HepG2 (cell line): ENCODE measurements around the gene KRT84. TPM values are rescaled to one million over a fixed set of nuclear protein-coding genes. Genes with fewer than 3 reads are reported as not detected.

ENCODE experiments used
- ATAC-seq: fragments of 200-7000 bp; cut with Tn5 transposase; 3 replicates; pipeline ENCODE4 v1.9.1; 2020; ENCODE audit warnings: mild to moderate bottlenecking, moderate library complexity
- BruUV-seq: library from RNA; stranded (reverse); fragments of 400-500 nt; replicated peaks from 2 replicates; lab custom pipeline; 2021; lab: Mats Ljungman, UMichigan
- CTCF ChIA-PET: fragments of 300-600 bp; formaldehyde crosslinking; extraction: SDS; loops from one replicate; lab custom pipeline; 2021; ENCODE audit warnings: low total read pairs, inconsistent platforms, low intra/inter-chr PET ratio; lab: Yijun Ruan, JAX
- POLR2A ChIA-PET: fragments of 350-600 bp; sonication (Branson Sonifier 250); formaldehyde crosslinking; loops from one replicate; lab custom pipeline; 2020; ENCODE audit warnings: antibody characterized with exemption, inconsistent platforms; lab: Yijun Ruan, JAX
- DNase-seq: peaks from one replicate; pipeline ENCODE4 v3.0.0-alpha.2; 2015; ENCODE audit warnings: low spot score
- FAIRE-seq: peaks from 3 replicates; lab custom pipeline; 2011; peaks lifted over from hg19 to GRCh38; lab: Jason Lieb, UNC
- H2AFZ ChIP-seq: one replicate; pipeline ENCODE4 v1.6.1; 2011; ENCODE audit warnings: low read length, inconsistent platforms
- H3K27ac ChIP-seq: fragments of 300-600 bp; 3 replicates; pipeline ENCODE4 v1.8.0; 2011; ENCODE audit warnings: mixed run types, mild to moderate bottlenecking, mixed read lengths, low read length, inconsistent platforms; ENCODE audit not compliant: insufficient read depth; ENCODE audit errors: extremely low read length
- H3K27me3 ChIP-seq, 2 experiments: fragments of 200-600 bp in 1 of 2; 2 replicates in 1 of 2; 3 replicates in 1 of 2; pipeline versions ENCODE4 v1.6.0 to v1.8.0; 2011; ENCODE audit warnings: low read length in 2 of 2, mild to moderate bottlenecking in 2 of 2, moderate library complexity in 2 of 2, inconsistent platforms in 1 of 2; ENCODE audit not compliant: insufficient read depth in 2 of 2, control insufficient read depth in 1 of 2
- H3K36me3 ChIP-seq, 2 experiments: fragments of 200-600 bp in 1 of 2; replicated peaks in 1 of 2; 2 replicates in 1 of 2; 3 replicates in 1 of 2; pipeline versions ENCODE4 v1.5.1 to v1.8.0; 2011; ENCODE audit warnings: low read length in 2 of 2, inconsistent platforms in 1 of 2; ENCODE audit not compliant: insufficient read depth in 2 of 2, control insufficient read depth in 1 of 2
- H3K4me1 ChIP-seq: 2 replicates; pipeline ENCODE4 v1.5.1; 2012; ENCODE audit warnings: low read length, inconsistent platforms; ENCODE audit not compliant: insufficient read depth
- H3K4me2 ChIP-seq: 2 replicates; pipeline ENCODE4 v1.6.0; 2011; ENCODE audit warnings: low read depth, low read length, inconsistent platforms
- H3K4me3 ChIP-seq, 3 experiments: fragments of 200-600 bp in 1 of 3; sonication (generic), shearing (Covaris generic) in 1 of 3; replicated peaks in 1 of 3; 2 replicates each; pipeline ENCODE4 v1.5.1; 2011 to 2016; ENCODE audit warnings: low read length in 3 of 3, inconsistent platforms in 2 of 3, low read depth in 2 of 3, mild to moderate bottlenecking in 2 of 3, control low read depth in 1 of 3, mixed read lengths in 1 of 3; ENCODE audit not compliant: insufficient read depth in 1 of 3
- H3K79me2 ChIP-seq: one replicate; pipeline ENCODE4 v1.6.1; 2011; ENCODE audit warnings: low read length, inconsistent platforms; ENCODE audit not compliant: insufficient read depth
- H3K9ac ChIP-seq: 2 replicates; pipeline ENCODE4 v1.6.0; 2011; ENCODE audit warnings: mild to moderate bottlenecking, low read depth, low read length, inconsistent platforms; ENCODE audit not compliant: insufficient read depth
- H3K9me3 ChIP-seq: 2 replicates; pipeline ENCODE4 v1.5.1; 2012; ENCODE audit warnings: mild to moderate bottlenecking, low read length
- H4K20me1 ChIP-seq: 2 replicates; pipeline ENCODE4 v1.6.0; 2011; ENCODE audit warnings: inconsistent platforms, mild to moderate bottlenecking, low read length, moderate library complexity; ENCODE audit not compliant: insufficient read depth
- ARNTL ChIP-seq: sonication (generic); formaldehyde crosslinking; IDR thresholded peaks from 2 replicates; pipeline ENCODE4 v1.4.0; 2020; ENCODE audit warnings: mild to moderate bottlenecking, missing genetic modification reagents
- CCAR2 ChIP-seq: fragments of 200-400 bp; formaldehyde crosslinking; optimal IDR thresholded peaks from 2 replicates; pipeline ENCODE3; 2018; ENCODE audit warnings: low read depth, mild to moderate bottlenecking, low read length, moderate library complexity
- CTCF ChIP-seq: sonication (generic); formaldehyde crosslinking; IDR thresholded peaks from 2 replicates; pipeline ENCODE4 v1.5.0; 2020; ENCODE audit warnings: mild to moderate bottlenecking, missing genetic modification reagents, moderate library complexity
- EHMT2 ChIP-seq: fragments of 200-600 bp; sonication (generic); IDR thresholded peaks from 2 replicates; pipeline ENCODE4 v1.7.0; 2017; ENCODE audit warnings: antibody characterized with exemption, low read depth, low read length, borderline replicate concordance
- LCORL ChIP-seq, 2 experiments: fragments of 450-650 bp in 1 of 2; sonication (generic) in 1 of 2; formaldehyde crosslinking in 1 of 2; IDR thresholded peaks; 2 replicates each; pipeline versions ENCODE4 v1.5.0 to v1.6.1; 2017 to 2020; ENCODE audit warnings: antibody characterized with exemption in 1 of 2, missing genetic modification reagents in 1 of 2
- MED13 ChIP-seq: sonication (generic); formaldehyde crosslinking; IDR thresholded peaks from 2 replicates; pipeline ENCODE4 v1.5.0; 2020; ENCODE audit warnings: missing genetic modification reagents
- MXI1 ChIP-seq: IDR thresholded peaks from 3 replicates; pipeline ENCODE4 v1.6.1; 2012; ENCODE audit warnings: low read depth, low read length, inconsistent platforms, borderline replicate concordance
- RAD51 ChIP-seq: fragments of 450-650 bp; IDR thresholded peaks from 2 replicates; pipeline ENCODE4 v1.6.1; 2016; ENCODE audit warnings: borderline replicate concordance
- SAP130 ChIP-seq: IDR thresholded peaks from 2 replicates; pipeline ENCODE4 v1.6.1; 2016; ENCODE audit warnings: low read depth
- SIX1 ChIP-seq: sonication (generic); formaldehyde crosslinking; IDR thresholded peaks from 2 replicates; pipeline ENCODE4 v1.4.0; 2020; ENCODE audit warnings: missing genetic modification reagents, borderline replicate concordance
- SMYD3 ChIP-seq: sonication (generic); formaldehyde crosslinking; IDR thresholded peaks from 2 replicates; pipeline ENCODE4 v1.8.1; 2023; ENCODE audit warnings: mild to moderate bottlenecking, missing genetic modification reagents
- SP2 ChIP-seq: sonication (generic); formaldehyde crosslinking; IDR thresholded peaks from 2 replicates; pipeline ENCODE4 v1.5.1; 2020; ENCODE audit warnings: mild to moderate bottlenecking, missing genetic modification reagents
- YEATS4 ChIP-seq: sonication (generic); formaldehyde crosslinking; IDR thresholded peaks from 2 replicates; pipeline ENCODE4 v1.4.0; 2020; ENCODE audit warnings: missing genetic modification reagents, borderline replicate concordance
- ZNF275 ChIP-seq: sonication (generic); formaldehyde crosslinking; IDR thresholded peaks from 2 replicates; pipeline ENCODE4 v1.8.0; 2022; ENCODE audit warnings: missing genetic modification reagents, mild to moderate bottlenecking, inconsistent platforms, borderline replicate concordance
- ZNF577 ChIP-seq: sonication (generic); formaldehyde crosslinking; IDR thresholded peaks from 2 replicates; pipeline ENCODE4 v1.4.0; 2020; ENCODE audit warnings: mild to moderate bottlenecking, low read depth, missing genetic modification reagents, borderline replicate concordance
- ZNF589 ChIP-seq: sonication (generic); formaldehyde crosslinking; conservative IDR thresholded peaks from 2 replicates; pipeline ENCODE4 v1.8.0; 2022; ENCODE audit warnings: mild to moderate bottlenecking, moderate library complexity, missing genetic modification reagents
- WGBS: methylation state at CpG from one replicate; pipeline ENCODE4 v1.1.6; 2017; ENCODE audit warnings: low lambda C conversion rate; 5-methylcytosine and 5-hydroxymethylcytosine counted together
- in situ Hi-C: cut with HindIII; loops from 2 replicates; pipeline ENCODE4 v1.10.0; 2017; ENCODE audit warnings: low pct_unique_long_range_greater_than_20kb; ENCODE audit not compliant: extremely low pct_ligation_motif_present
- intact Hi-C: fragments of 100-400 bp; cut with micrococcal nuclease; formaldehyde crosslinking; loops from one replicate; pipeline ENCODE4 v1.10.0; 2022; ENCODE audit not compliant: unreplicated experiment
- polyA plus RNA-seq, 8 experiments: library from polyadenylated mRNA; depleted of rRNA in 3 of 8; stranded (reverse) in 7 of 8; unstranded in 1 of 8; fragments of >200 nt; fragmentation: Illumina TruSeq in 4 of 8; extraction: Trizol in 4 of 8; gene quantifications; 2 replicates each; pipeline versions ENCODE4 v1.2.1 to v1.2.3, GENCODE V29; 2011 to 2016; ENCODE audit warnings: low read depth in 4 of 8, missing spikeins in 1 of 8, mixed read lengths in 1 of 8; ENCODE audit not compliant: insufficient read depth in 1 of 8
- total RNA-seq, 5 experiments: library from RNA; depleted of rRNA; stranded (reverse); fragments of >200 nt; fragmentation: Illumina TruSeq; extraction: Trizol; gene quantifications; 2 replicates each; pipeline ENCODE4 v1.2.3, GENCODE V29; 2016; ENCODE audit warnings: low read depth in 1 of 5

The KRT84 gene
- total and polyA plus RNA-seq, 2 of the 13 experiments (the other 11 are each of a cell fraction or from before 2014, with no cell fraction given): not detected

GRCh38 chr12:52394836-52395405 lies 9.5 kb upstream of the KRT84 start:
- ChIA-PET POLR2A (no interaction called here), CTCF (interaction anchor here (0.7 kb wide), 1 partner anchor 484 kb away, joined by 3 read pairs; no protein-coding TSS in a partner anchor)
- Histone ChIP-seq H3K27ac (no peak overlapping the region), H3K36me3 (no peaks in the 10 kb centered on the region), H4K20me1 (no peaks in the 10 kb centered on the region), H3K4me1 (no peaks in the 10 kb centered on the region), H3K27me3 (peaks cover 0 to 5% of the 10 kb centered on the region in 2 experiments; a peak in 1 of 5 replicates), H3K4me3 (no peak overlapping the region), H3K4me2 (no peak overlapping the region), H3K9me3 (no peaks in the 10 kb centered on the region), H2AFZ (no peak overlapping the region), H3K9ac (no peak overlapping the region), H3K79me2 (no peaks in the 10 kb centered on the region)
- 0% methylated on average over 2 of the region's 13 CpGs for WGBS
- FAIRE-seq: no peak
- no peak for ATAC-seq
- in situ Hi-C loops (loop anchor here (25.0 kb wide), 1 partner anchor 592 kb away; no protein-coding TSS in a partner anchor), intact Hi-C loops (no loop called here)
- DNase-seq: no peak
- TF ChIP-seq EHMT2: no peak
- TF ChIP-seq SMYD3 (CRISPR knock-in tag): no peak
- no peak for TF ChIP-seq SAP130 (CRISPR knock-in tag)
- TF ChIP-seq MXI1: no peak
- TF ChIP-seq ZNF589: no peak
- no peak for TF ChIP-seq ZNF577 (CRISPR knock-in tag)
- no TSS peak for BruUV-seq

GRCh38 chr12:52392465-52393007 lies 7.1 kb upstream of the KRT84 start:
- 2% methylated on average over 6 of the region's 7 CpGs for WGBS
- no peak overlapping the region for H2AFZ ChIP-seq
- no peak overlapping the region for H3K27ac ChIP-seq
- CTCF ChIA-PET: no interaction called here
- H3K36me3 ChIP-seq: no peaks in the 10 kb centered on the region
- no peak overlapping the region for H3K4me3 ChIP-seq
- no peak overlapping the region for H3K9ac ChIP-seq
- FAIRE-seq (no peak), ATAC-seq (no peak)
- no TSS peak for BruUV-seq
- H3K4me2 ChIP-seq: no peak overlapping the region
- no peaks in the 10 kb centered on the region for H3K9me3 ChIP-seq
- TF ChIP-seq SP2 (no peak), SIX1 (CRISPR knock-in tag) (no peak), CCAR2 (no peak), YEATS4 (no peak), ZNF275 (CRISPR knock-in tag) (no peak), LCORL (IDR thresholded peaks at IDR 0.05) (no peak), LCORL (CRISPR knock-in tag; IDR thresholded peaks at IDR 0.05) (no peak), MED13 (CRISPR knock-in tag) (no peak), RAD51 (no peak), ARNTL (no peak), CTCF (CRISPR knock-in tag) (no peak)
- TF ChIP-seq, all 625 proteins: peak for 0
- DNase-seq: no peak
- H4K20me1 ChIP-seq: no peaks in the 10 kb centered on the region
- POLR2A ChIA-PET: no interaction called here
- intact Hi-C loops (loop anchor here (1.0 kb wide), 1 partner anchor 23 kb away; no protein-coding TSS in a partner anchor), in situ Hi-C loops (loop anchor here (25.0 kb wide), 1 partner anchor 595 kb away; no protein-coding TSS in a partner anchor)
- H3K27me3 ChIP-seq: peaks cover 0 to 9% of the 10 kb centered on the region in 2 experiments; a peak in 3 of 5 replicates
- no peaks in the 10 kb centered on the region for H3K79me2 ChIP-seq
- H3K4me1 ChIP-seq: no peaks in the 10 kb centered on the region
